ENCODE results near the gene LGR4. TPM values are rescaled to one million over a fixed set of nuclear protein-coding genes. Genes with fewer than 3 reads are reported as not detected.

The LGR4 gene
- total RNA-seq, 1 experiment from 2014 or later, result 33.4 TPM

- intact Hi-C loops (cut with micrococcal nuclease; ENCODE audit: unreplicated experiment), result loop anchor here (10.0 kb wide), 1 partner anchor 176 kb away; no protein-coding TSS in a partner anchor
- Histone ChIP-seq H3K27ac (no peak overlapping the region), H3K27me3 (ENCODE audit: insufficient read depth, low read depth) (no peaks in the 10 kb centered on the region)
Observed at GRCh38 chr11:27390318-27391295, 82.0 kb downstream of the LGR4 start.

GRCh38 chr11:27388869-27389268, 83.7 kb downstream of the LGR4 start:
- TF ChIP-seq EZH2 (IDR thresholded peaks at IDR 0.05; ENCODE audit: low read depth) (no peak), CTCF (conservative IDR thresholded peaks at IDR 0.05) (no peak)
- Histone ChIP-seq H3F3A (ENCODE audit: insufficient read depth, low read depth) (peaks cover 25% of the 10 kb centered on the region), H3K4me1 (replicated peaks; ENCODE audit: insufficient read depth) (peaks cover 38% of the 10 kb centered on the region), H3K27me3 (ENCODE audit: insufficient read depth, low read depth) (no peaks in the 10 kb centered on the region), H4K20me1 (ENCODE audit: insufficient read depth) (no peaks in the 10 kb centered on the region), H3K79me2 (ENCODE audit: low read depth) (peaks cover 23% of the 10 kb centered on the region), H3K9me2 (ENCODE audit: insufficient read depth) (no peaks in the 10 kb centered on the region), H3K9me3 (ENCODE audit: insufficient read depth, low read depth) (no peaks in the 10 kb centered on the region), H3K27ac (no peak overlapping the region), H3K4me2 (no peak overlapping the region), H3K4me3 (no peak overlapping the region), H3K36me3 (ENCODE audit: low read depth) (no peaks in the 10 kb centered on the region; the same call in 1 of the 2 replicates), H2AFZ (no peak overlapping the region)
- no TSS peak for BruUV-seq (replicated peaks)
- CTCF ChIA-PET, result no interaction called here
- intact Hi-C loops (cut with micrococcal nuclease; ENCODE audit: unreplicated experiment), result no loop called here
- DNase-seq, result no peak
- POLR2A ChIA-PET (ENCODE audit: unreplicated experiment), result interaction anchor here (0.6 kb wide), 1 partner anchor 1368 kb away, joined by 4 read pairs; no protein-coding TSS in a partner anchor

More at GRCh38 chr11:27390318-27391295, 82.0 kb downstream of the LGR4 start:
- H3K4me2 ChIP-seq, result no peak overlapping the region
- peaks cover 33% of the 10 kb centered on the region for H3F3A ChIP-seq (ENCODE audit: insufficient read depth, low read depth)
- ChIA-PET POLR2A (ENCODE audit: unreplicated experiment) (no interaction called here), CTCF (interaction anchor here (0.6 kb wide), 1 partner anchor 21 kb away, joined by 3 read pairs; no protein-coding TSS in a partner anchor)
- H3K4me1 ChIP-seq (replicated peaks; ENCODE audit: insufficient read depth), result peaks cover 56% of the 10 kb centered on the region
- no peaks in the 10 kb centered on the region for H3K9me3 ChIP-seq (ENCODE audit: insufficient read depth, low read depth)
- H3K9me2 ChIP-seq (ENCODE audit: insufficient read depth), result no peaks in the 10 kb centered on the region
- no peak for DNase-seq
- H3K79me2 ChIP-seq (ENCODE audit: low read depth), result peaks cover 40% of the 10 kb centered on the region
- no peak overlapping the region for H2AFZ ChIP-seq
- H4K20me1 ChIP-seq (ENCODE audit: insufficient read depth), result no peaks in the 10 kb centered on the region
- H3K36me3 ChIP-seq (ENCODE audit: low read depth), result no peaks in the 10 kb centered on the region; the same call in 1 of the 2 replicates
- no peak for TF ChIP-seq EZH2 (IDR thresholded peaks at IDR 0.05; ENCODE audit: low read depth)
- no peak for TF ChIP-seq CTCF (conservative IDR thresholded peaks at IDR 0.05)
- H3K4me3 ChIP-seq, result no peak overlapping the region
- BruUV-seq (replicated peaks), result no TSS peak

- no peaks in the 10 kb centered on the region for H4K20me1 ChIP-seq (ENCODE audit: insufficient read depth)
- ChIA-PET POLR2A (ENCODE audit: unreplicated experiment) (interaction anchor here (0.6 kb wide), 1 partner anchor 33 kb away, joined by 3 read pairs; no protein-coding TSS in a partner anchor), CTCF (no interaction called here)
- no peak overlapping the region for H3K27ac ChIP-seq
- no peaks in the 10 kb centered on the region; the same call in 1 of the 2 replicates for H3K36me3 ChIP-seq (ENCODE audit: low read depth)
- intact Hi-C loops (cut with micrococcal nuclease; ENCODE audit: unreplicated experiment), result no loop called here
- H3K27me3 ChIP-seq (ENCODE audit: insufficient read depth, low read depth), result no peaks in the 10 kb centered on the region
- peaks cover 22% of the 10 kb centered on the region for H3K79me2 ChIP-seq (ENCODE audit: low read depth)
- no peak overlapping the region for H2AFZ ChIP-seq
- no peaks in the 10 kb centered on the region for H3K9me3 ChIP-seq (ENCODE audit: insufficient read depth, low read depth)
- no peak for TF ChIP-seq EZH2 (IDR thresholded peaks at IDR 0.05; ENCODE audit: low read depth)
- TF ChIP-seq CTCF (conservative IDR thresholded peaks at IDR 0.05), result no peak
- H3K4me3 ChIP-seq, result no peak overlapping the region
- BruUV-seq (replicated peaks), result no TSS peak
- no peak overlapping the region for H3K4me2 ChIP-seq
- DNase-seq, result no peak
- peaks cover 30% of the 10 kb centered on the region for H3K4me1 ChIP-seq (replicated peaks; ENCODE audit: insufficient read depth)
- no peaks in the 10 kb centered on the region for H3K9me2 ChIP-seq (ENCODE audit: insufficient read depth)
- H3F3A ChIP-seq (ENCODE audit: insufficient read depth, low read depth), result peaks cover 22% of the 10 kb centered on the region
Observed at GRCh38 chr11:27388001-27388400, 84.6 kb downstream of the LGR4 start.

All from PC-9 (cell line).